HepG2 (cell line): Measurements from ENCODE around the gene CYP4F2. TPM values are rescaled to one million over a fixed set of nuclear protein-coding genes. Genes with fewer than 3 reads are reported as not detected.

Experiments used
- CHD4 ChIP-seq: fragments of 200-600 bp; sonication (generic); IDR thresholded peaks from 2 replicates; pipeline ENCODE4 v1.7.0; 2017; ENCODE audit warnings: mild to moderate bottlenecking, low read length, borderline replicate concordance
- FOXM1 ChIP-seq: sonication (generic); formaldehyde crosslinking; IDR thresholded peaks from 2 replicates; pipeline ENCODE4 v1.5.0; 2020; ENCODE audit warnings: missing genetic modification reagents
- HDAC6 ChIP-seq: fragments of 200-600 bp; sonication (generic); IDR thresholded peaks from 2 replicates; pipeline ENCODE4 v1.7.0; 2017; ENCODE audit warnings: mild to moderate bottlenecking, antibody characterized with exemption, low read length, low read depth
- HOXA5 ChIP-seq: sonication (generic); formaldehyde crosslinking; IDR thresholded peaks from 2 replicates; pipeline ENCODE4 v1.4.0; 2020; ENCODE audit warnings: missing genetic modification reagents
- MBD4 ChIP-seq: IDR thresholded peaks from 2 replicates; pipeline ENCODE4 v1.6.1; 2012; ENCODE audit warnings: low read length, inconsistent platforms, borderline replicate concordance
- MIER2 ChIP-seq: IDR thresholded peaks from 2 replicates; pipeline ENCODE4 v1.6.1; 2016; ENCODE audit warnings: missing biosample characterization, missing genetic modification reagents
- MXD4 ChIP-seq: IDR thresholded peaks from 2 replicates; pipeline ENCODE4 v1.6.1; 2016; ENCODE audit warnings: mild to moderate bottlenecking, missing biosample characterization, missing genetic modification reagents
- NFE2L2 ChIP-seq: fragments of 150-350 bp; IDR thresholded peaks from 2 replicates; pipeline ENCODE4 v1.6.1; 2014; ENCODE audit warnings: low read length
- RARA ChIP-seq: IDR thresholded peaks from 2 replicates; pipeline ENCODE4 v1.6.1; 2016; ENCODE audit warnings: missing genetic modification reagents, missing compliant biosample characterization
- RFX3 ChIP-seq: IDR thresholded peaks from 2 replicates; pipeline ENCODE4 v1.6.1; 2016; ENCODE audit warnings: missing biosample characterization, missing genetic modification reagents
- SMYD3 ChIP-seq: sonication (generic); formaldehyde crosslinking; IDR thresholded peaks from 2 replicates; pipeline ENCODE4 v1.8.1; 2023; ENCODE audit warnings: mild to moderate bottlenecking, missing genetic modification reagents
- SRSF4 ChIP-seq: fragments of 200-400 bp; formaldehyde crosslinking; IDR thresholded peaks from one replicate; pipeline ENCODE4 v1.6.1; 2018; ENCODE audit warnings: mild to moderate bottlenecking, low read depth, low read length, moderate library complexity; ENCODE audit not compliant: poor library complexity, severe bottlenecking
- SRY ChIP-seq: sonication (generic); formaldehyde crosslinking; IDR thresholded peaks from 2 replicates; pipeline ENCODE4 v1.8.0; 2022; ENCODE audit warnings: mild to moderate bottlenecking, missing genetic modification reagents
- SYNCRIP ChIP-seq: fragments of 200-400 bp; formaldehyde crosslinking; IDR thresholded peaks from 2 replicates; pipeline ENCODE4 v1.6.1; 2018; ENCODE audit warnings: mild to moderate bottlenecking, low read depth, low read length; ENCODE audit not compliant: insufficient read depth
- TAF1 ChIP-seq: sonication (generic); formaldehyde crosslinking; IDR thresholded peaks from 2 replicates; pipeline ENCODE4 v1.4.0; 2020; ENCODE audit warnings: missing genetic modification reagents
- TBX3 ChIP-seq: fragments of 450-650 bp; IDR thresholded peaks from 2 replicates; pipeline ENCODE4 v1.6.1; 2017; ENCODE audit warnings: antibody characterized with exemption, mild to moderate bottlenecking, inconsistent platforms, borderline replicate concordance
- THAP8 ChIP-seq: sonication (generic); formaldehyde crosslinking; IDR thresholded peaks from 2 replicates; pipeline ENCODE4 v1.5.1; 2020; ENCODE audit warnings: missing genetic modification reagents, mild to moderate bottlenecking, borderline replicate concordance
- TMF1 ChIP-seq: sonication (generic); formaldehyde crosslinking; IDR thresholded peaks from 2 replicates; pipeline ENCODE4 v1.8.1; 2022; ENCODE audit warnings: low read depth, missing genetic modification reagents
- WIZ ChIP-seq: sonication (generic); formaldehyde crosslinking; IDR thresholded peaks from 2 replicates; pipeline ENCODE4 v1.5.1; 2020; ENCODE audit warnings: mild to moderate bottlenecking, missing genetic modification reagents
- ZBTB20 ChIP-seq: sonication (generic); formaldehyde crosslinking; IDR thresholded peaks from 2 replicates; pipeline ENCODE4 v1.8.1; 2023; ENCODE audit warnings: missing genetic modification reagents, low read depth, mild to moderate bottlenecking, borderline replicate concordance
- ZBTB46 ChIP-seq: sonication (generic); formaldehyde crosslinking; IDR thresholded peaks from 2 replicates; pipeline ENCODE4 v1.4.0; 2020; ENCODE audit warnings: mild to moderate bottlenecking, missing genetic modification reagents, borderline replicate concordance
- ZNF121 ChIP-seq: sonication (generic); formaldehyde crosslinking; IDR thresholded peaks from 2 replicates; pipeline ENCODE4 v1.5.0; 2020; ENCODE audit warnings: mild to moderate bottlenecking, missing genetic modification reagents
- ZNF264 ChIP-seq: sonication (generic); formaldehyde crosslinking; IDR thresholded peaks from 2 replicates; pipeline ENCODE4 v1.4.0; 2020; ENCODE audit warnings: missing genetic modification reagents
- ZNF33B ChIP-seq: sonication (generic); formaldehyde crosslinking; IDR thresholded peaks from 2 replicates; pipeline ENCODE4 v1.5.1; 2020; ENCODE audit warnings: mild to moderate bottlenecking, missing genetic modification reagents
- ZNF501 ChIP-seq: sonication (generic); formaldehyde crosslinking; IDR thresholded peaks from 2 replicates; pipeline ENCODE4 v1.5.1; 2020; ENCODE audit warnings: mild to moderate bottlenecking, moderate library complexity, missing genetic modification reagents
- ZNF597 ChIP-seq: sonication (generic); formaldehyde crosslinking; IDR thresholded peaks from 2 replicates; pipeline ENCODE4 v1.5.0; 2020; ENCODE audit warnings: missing genetic modification reagents
- ZNF768 ChIP-seq: sonication (generic); formaldehyde crosslinking; IDR thresholded peaks from 2 replicates; pipeline ENCODE4 v1.4.0; 2020; ENCODE audit warnings: missing genetic modification reagents
- polyA plus RNA-seq, 8 experiments: library from polyadenylated mRNA; depleted of rRNA in 3 of 8; stranded (reverse) in 7 of 8; unstranded in 1 of 8; fragments of >200 nt; fragmentation: Illumina TruSeq in 4 of 8; extraction: Trizol in 4 of 8; gene quantifications; 2 replicates each; pipeline versions ENCODE4 v1.2.1 to v1.2.3, GENCODE V29; 2011 to 2016; ENCODE audit warnings: low read depth in 4 of 8, missing spikeins in 1 of 8, mixed read lengths in 1 of 8; ENCODE audit not compliant: insufficient read depth in 1 of 8
- total RNA-seq, 5 experiments: library from RNA; depleted of rRNA; stranded (reverse); fragments of >200 nt; fragmentation: Illumina TruSeq; extraction: Trizol; gene quantifications; 2 replicates each; pipeline ENCODE4 v1.2.3, GENCODE V29; 2016; ENCODE audit warnings: low read depth in 1 of 5

CYP4F2 gene
- total and polyA plus RNA-seq, 2 of the 13 experiments (the other 11 are each of a cell fraction or from before 2014, with no cell fraction given), result 3.7 to 3.9 TPM

- TF ChIP-seq MIER2 (CRISPR knock-in tag) (no peak), ZNF33B (CRISPR knock-in tag) (no peak), MXD4 (CRISPR knock-in tag) (no peak), SRSF4 (no peak), SYNCRIP (no peak), SRY (CRISPR knock-in tag) (0 out of 2 replicates have a peak, but pooled peaks have one; percentile 22), WIZ (CRISPR knock-in tag) (peak; percentile 86; the same call in 1 of the 2 replicates), ZBTB20 (CRISPR knock-in tag) (0 out of 2 replicates have a peak, but pooled peaks have one; percentile 42), HOXA5 (no peak), HDAC6 (no peak), CHD4 (no peak), ZNF501 (CRISPR knock-in tag) (peak; percentile 54), SMYD3 (CRISPR knock-in tag) (no peak), NFE2L2 (no peak), ZNF121 (CRISPR knock-in tag) (no peak), ZNF597 (CRISPR knock-in tag) (no peak), ZBTB46 (no peak), THAP8 (CRISPR knock-in tag) (peak; percentile 72; the same call in 1 of the 2 replicates), ZNF264 (CRISPR knock-in tag) (no peak), TAF1 (CRISPR knock-in tag) (peak; percentile 84), TBX3 (no peak), RFX3 (CRISPR knock-in tag) (no peak), MBD4 (no peak), FOXM1 (CRISPR knock-in tag) (no peak), RARA (CRISPR knock-in tag) (no peak), TMF1 (CRISPR knock-in tag) (no peak), ZNF768 (peak; percentile 77; the same call in 1 of the 2 replicates)
Measured at GRCh38 chr19:15836330-15837220, 61.3 kb downstream of the CYP4F2 start (continued).
